ENCODE data around the gene OTX2.

DNA sequence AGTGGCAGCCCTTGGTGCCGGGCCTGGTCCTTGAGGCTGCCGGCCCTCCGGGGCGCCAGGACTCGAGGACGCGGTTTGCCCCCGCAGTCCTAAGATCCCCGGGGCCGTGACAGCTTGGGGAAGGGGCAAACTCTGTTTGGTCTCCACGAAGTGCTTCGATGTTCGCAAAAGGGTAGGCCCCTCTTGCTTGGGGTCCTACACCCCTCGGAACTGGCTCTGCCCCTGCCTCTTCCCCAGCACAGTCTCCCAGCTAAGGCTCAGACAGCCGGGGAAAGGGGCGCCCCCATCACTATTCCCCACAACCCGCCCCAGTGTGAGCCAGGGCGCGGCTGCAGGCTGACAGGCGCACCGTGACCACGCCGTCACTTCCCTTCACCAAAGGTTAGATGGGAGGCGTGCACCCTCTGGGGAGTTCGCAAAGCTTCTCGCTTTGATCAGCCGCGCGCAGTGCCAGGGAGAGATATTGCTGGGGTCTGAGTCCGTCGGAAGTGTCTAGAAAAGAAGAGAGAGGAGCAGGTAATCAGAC lies 7.2 kb upstream of the OTX2 start:
- TF ChIP-seq GATA3 (IDR thresholded peaks at IDR 0.05; ENCODE audit: low read depth, low read length) (no peak), GATA2 (IDR thresholded peaks at IDR 0.05; ENCODE audit: low read depth, low read length) (no peak)
